ENCODE results near the gene DPYSL5.

GRCh38 chr2:26894136-26894535 lies 46.2 kb downstream of the DPYSL5 start:
- TF ChIP-seq POLR2A (IDR thresholded peaks at IDR 0.05; ENCODE audit: low read depth, low read length), result no peak
- TF ChIP-seq POLR2AphosphoS5 (IDR thresholded peaks at IDR 0.05; ENCODE audit: low read depth, low read length), result no peak
- TF ChIP-seq TAF1 (IDR thresholded peaks at IDR 0.05; ENCODE audit: low read depth, low read length), result no peak
- no peak for TF ChIP-seq SPI1 (IDR thresholded peaks at IDR 0.05; ENCODE audit: low read depth, low read length)
- TF ChIP-seq PAX5 (IDR thresholded peaks at IDR 0.05; ENCODE audit: insufficient read depth, low read length, severe bottlenecking), result no peak
- TF ChIP-seq POU2F2 (IDR thresholded peaks at IDR 0.05; ENCODE audit: low read depth, low read length), result no peak
